ENCODE data around the gene ANTXR1.

Gene ANTXR1

DNA sequence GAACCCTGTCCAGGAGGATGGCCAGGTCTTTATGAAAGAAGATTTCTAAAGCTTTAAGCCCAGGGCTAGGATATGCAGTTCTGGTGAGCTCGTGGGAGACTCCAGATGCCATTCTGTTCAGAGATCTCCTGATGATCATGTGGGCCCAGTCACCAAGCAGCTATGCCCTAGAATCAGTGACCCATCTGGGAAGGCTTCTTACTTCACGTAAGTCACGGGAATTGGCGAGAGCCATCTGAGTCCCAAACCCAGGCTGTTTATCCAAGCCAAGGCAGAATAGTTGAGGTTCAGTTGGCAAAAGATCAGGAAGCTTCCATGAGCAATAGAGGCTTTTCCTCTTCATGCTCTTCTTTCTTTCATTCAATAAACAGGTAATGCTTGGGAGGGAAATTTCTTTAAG, 23.9 kb downstream of the ANTXR1 start:
- DNase-seq = no peak

- DNase-seq = no peak
Observed at GRCh38 chr2:69041214-69041613, 28.2 kb downstream of the ANTXR1 start.

GRCh38 chr2:69043736-69044400, 30.9 kb downstream of the ANTXR1 start:
- no peak for DNase-seq

DNA sequence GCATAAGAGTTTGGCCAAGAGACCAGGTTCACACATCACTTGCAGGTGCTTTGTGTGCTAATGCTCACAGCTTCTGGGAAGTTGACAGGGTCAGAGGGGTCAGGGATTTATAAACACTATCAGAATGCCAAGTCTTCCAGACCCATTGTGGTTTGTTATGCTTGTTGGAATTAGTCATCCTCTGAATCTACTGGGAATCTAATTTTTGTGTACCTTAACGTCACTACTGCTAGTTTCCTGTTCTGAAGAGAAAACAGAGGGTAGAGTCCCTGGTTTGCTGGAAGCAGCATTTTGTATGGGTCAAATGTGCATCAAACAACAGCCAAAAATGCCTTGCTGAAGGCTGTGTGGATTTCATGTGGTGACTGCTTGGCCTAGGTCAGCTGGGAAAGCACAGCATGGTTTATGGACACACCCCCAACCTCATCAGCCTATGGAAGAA, 33.3 kb downstream of the ANTXR1 start:
- no peak for DNase-seq

DNA sequence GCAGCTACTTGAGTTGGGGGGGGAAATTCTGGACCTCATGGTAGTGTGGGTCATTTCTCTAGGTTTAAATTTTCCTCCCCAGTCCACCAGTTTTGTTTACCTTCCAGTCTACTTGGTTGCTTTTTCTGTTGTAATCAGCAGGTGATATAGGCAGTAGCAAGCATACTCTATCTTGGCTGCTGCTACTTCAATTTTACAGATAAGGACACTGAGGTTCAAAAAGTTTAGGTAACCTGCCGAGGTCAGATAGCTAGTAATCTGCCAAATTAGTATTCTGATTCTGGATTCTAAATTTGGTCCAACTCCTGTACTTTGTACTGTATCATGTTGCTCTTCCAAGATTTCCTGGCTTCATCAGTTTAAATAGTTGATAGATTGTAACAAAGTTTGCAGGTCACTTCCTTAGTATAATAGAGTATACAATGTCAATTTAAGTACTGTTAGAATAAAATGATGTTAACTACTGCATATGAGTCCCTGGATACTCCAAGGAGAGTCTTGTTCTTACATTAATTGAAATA, 34.7 kb downstream of the ANTXR1 start:
- no peak for DNase-seq

DNA sequence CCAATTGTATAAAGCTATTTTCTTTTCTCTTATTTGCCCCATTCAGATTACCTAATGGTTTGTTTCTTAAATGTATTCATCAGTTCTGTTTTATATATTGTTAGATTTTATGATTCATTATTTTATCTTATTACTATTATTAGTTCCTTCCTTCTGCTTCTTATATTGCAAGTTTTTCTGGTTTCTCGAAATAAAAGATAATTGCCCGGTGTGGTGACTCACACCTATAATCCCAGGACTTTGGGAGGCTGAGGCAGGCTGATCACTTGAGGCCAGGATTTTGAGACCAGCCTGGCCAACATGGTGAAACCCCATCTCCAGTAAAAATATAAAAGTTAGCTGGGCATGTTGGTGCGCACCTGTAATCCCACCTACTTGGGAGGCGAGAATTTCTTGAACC, 37.8 kb downstream of the ANTXR1 start:
- no peak for DNase-seq

- no peak for DNase-seq
Observed at GRCh38 chr2:69053416-69053965, 40.5 kb downstream of the ANTXR1 start.

DNA sequence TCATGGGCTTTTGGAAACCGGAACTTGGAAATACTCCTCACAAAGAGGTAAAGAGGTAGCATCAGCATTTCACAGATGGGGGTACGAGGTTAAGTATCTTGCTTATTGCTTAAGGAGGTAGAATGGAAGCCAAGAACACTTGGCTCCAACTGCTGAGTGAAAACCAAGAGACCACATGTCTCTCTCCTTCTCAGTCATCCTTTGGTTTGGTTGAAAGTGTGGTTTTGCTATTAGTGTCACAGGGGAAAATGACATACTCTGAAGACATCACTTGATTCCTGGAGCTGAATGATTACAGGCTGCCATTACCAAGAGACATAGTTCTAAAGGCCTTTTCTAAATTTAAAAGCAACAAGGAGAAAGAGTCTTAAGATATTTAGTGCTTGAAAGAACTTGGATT, 41.5 kb downstream of the ANTXR1 start:
- no peak for DNase-seq

DNA sequence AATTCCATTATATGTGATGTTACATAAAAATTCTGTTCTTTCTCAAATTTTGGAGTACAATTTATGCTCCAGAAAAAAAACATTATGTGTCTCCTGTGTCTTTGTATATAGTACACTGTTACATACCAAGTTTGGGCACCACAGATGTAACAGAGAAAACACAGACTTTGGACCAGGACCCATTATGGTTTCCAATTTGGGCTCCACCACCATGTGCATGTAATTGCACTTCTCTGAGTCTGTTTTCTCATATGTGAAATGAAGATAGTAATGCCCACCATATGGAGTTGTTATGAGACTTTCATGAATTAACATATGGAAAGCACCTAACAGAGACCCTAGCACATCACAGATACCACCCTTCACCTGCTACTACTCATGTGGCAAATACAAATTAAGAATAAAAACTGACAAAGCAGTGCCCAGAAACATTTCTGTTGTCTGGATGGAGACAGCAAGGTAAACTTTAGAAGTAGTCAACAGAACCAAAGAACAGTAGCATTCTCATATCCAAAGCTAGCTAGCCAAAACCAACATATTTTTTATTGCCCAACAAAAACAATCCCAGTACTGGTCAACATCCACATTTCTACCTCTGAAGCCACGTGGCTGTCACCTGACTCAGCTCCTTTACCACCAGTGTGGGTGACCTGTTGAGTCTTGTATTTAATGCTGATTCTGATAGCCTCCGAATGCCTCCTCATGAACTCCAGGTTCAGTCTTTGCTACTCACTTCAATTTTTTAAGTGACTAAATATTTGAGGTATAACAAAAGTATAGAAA, 42.9 kb downstream of the ANTXR1 start:
- DNase-seq = no peak

DNA sequence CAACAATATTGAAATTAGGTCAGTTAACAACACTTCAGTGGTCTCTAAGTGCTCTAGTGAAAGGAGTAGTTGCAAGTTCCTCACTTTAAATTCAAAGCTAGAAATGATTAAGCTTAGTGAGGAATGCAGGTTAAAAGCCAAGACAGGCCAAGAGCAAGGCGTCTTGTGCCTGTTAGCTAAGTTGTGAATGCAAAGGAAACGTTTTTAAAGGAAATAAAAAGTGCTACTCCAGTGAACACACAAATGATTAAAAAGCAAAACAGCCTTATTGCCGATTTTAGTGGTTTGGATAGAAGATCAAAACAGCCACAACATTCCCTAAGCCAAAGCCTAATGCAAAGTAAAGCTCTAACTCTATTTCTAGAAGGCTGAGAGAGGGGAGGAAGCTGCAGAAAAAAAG, 44.7 kb downstream of the ANTXR1 start:
- DNase-seq = no peak

- no peak for DNase-seq
Observed at GRCh38 chr2:69059731-69060290, 46.8 kb downstream of the ANTXR1 start.

DNA sequence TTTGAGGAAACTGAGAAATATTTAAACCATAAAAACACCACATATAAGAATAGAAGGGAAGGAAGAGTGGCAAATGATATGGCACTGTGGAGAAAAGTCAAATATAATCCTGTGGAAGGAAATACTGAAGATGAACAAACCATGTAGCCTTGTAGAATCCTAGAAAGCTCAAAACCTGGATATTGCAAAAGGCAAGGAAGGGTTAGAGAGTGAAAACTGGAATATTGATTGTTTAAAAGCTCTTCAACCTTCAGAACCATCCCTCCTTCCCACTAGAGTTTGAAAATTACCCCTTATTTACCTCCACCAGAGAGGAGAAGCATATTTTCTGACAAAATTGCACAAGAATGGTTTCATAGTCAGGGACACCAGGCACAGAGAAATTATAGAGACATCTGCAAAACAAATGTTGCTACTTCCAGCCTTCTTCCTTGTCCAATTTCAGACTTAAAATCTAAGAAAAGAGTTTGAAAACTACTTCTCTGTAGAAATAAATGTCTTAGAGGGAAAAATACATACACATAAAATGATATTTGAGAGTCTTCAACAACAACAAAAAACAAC, 48.0 kb downstream of the ANTXR1 start:
- DNase-seq = no peak

DNA sequence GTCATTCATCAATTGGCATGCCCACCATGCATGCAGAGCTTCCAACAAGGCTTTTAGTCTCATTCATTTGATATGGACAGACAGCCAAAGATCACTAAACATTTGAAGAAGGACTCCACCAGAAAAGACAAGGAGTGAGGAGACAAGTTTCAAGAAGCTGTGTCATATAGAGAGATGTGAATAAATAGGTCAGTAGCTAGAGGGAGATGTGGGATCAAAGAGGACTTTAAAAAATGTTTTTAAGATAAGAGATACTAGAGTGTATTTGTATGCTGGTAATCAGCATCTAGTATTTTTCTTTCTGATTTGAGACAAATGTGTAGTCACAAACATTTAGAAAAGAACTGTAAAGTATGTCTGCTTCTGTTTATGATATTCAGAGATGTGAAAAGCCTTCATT, 48.5 kb downstream of the ANTXR1 start:
- DNase-seq = no peak

- DNase-seq = no peak
Observed at GRCh38 chr2:69062307-69062962, 49.5 kb downstream of the ANTXR1 start.

- DNase-seq = no peak
Observed at GRCh38 chr2:69065735-69066336, 52.9 kb downstream of the ANTXR1 start.

DNA sequence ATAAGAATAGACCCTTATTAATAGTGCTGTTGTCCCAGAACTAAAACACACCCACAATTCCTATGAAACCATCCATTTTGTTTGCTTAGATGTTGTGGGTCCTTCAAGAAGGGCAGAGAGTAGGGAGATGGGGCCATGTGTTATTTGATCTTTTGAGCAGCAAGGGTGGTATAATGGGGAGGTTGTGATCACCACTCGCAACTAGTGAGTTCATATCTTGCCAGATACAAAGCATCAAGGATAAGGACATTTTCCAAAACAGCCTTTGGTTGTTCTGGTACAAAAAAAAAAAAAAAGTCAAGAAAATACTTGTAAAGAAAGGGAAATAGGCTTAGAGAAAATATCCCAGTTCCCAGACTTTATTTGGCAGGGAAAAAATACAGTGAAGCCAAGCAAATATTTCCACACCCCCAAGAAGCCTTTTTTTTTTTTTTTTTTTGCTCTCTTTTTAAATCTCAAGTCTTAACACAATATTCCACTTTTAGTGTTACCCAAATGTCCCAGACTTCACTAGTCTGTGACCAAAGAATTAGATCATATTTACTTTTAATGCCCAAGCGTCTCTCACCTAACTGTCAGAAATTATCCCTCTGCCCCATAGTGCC, 54.1 kb downstream of the ANTXR1 start:
- DNase-seq = no peak

DNA sequence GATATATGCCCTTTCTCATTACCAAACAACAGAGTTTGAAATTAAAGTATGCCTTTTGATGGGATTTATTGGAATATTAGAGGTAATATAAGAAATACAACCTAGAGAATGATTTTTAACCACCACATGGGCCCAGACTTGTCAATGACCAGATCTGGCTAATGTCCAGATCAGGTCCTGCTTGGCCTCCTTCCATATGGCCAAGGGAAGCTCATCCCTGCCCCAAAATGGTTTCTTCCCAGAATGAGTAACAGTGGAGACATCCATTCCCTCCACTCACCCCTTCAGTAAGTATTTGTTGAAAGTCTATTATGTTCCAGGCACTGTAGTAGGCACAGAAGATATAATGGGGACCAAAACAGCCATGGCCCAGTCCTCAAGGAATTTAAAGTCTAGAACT, 54.9 kb downstream of the ANTXR1 start:
- no peak for DNase-seq

- no peak for DNase-seq
Observed at GRCh38 chr2:69070969-69071368, 58.0 kb downstream of the ANTXR1 start.

DNA sequence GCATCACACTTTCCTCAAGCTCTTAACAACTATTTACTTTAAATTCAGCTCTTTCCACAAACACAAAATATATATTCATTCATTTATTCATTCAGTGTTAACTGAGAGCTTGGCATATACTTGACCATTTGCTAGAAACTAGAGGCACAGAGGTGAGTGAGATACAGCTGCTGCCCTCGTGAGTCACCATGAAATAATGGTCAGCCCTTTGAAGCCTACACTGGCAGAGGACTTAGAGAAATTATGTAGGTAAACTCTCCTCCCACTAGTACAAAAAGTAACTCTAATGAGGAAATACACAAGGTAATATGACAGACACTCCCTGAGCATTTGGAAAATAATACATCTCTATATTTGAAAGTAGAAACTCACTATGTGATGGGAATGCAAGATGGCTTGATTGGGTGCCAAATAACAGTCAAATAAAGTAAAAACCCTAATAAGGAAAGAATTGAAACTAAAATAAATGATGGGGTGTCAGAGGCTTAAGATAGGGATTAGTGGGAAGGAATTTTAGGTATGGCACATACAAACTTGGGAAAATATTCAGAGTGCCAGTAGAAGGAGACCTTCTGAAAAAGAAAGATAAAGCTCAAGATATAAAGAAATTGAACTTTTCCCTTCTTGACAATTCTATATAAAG, 61.1 kb downstream of the ANTXR1 start:
- no peak for DNase-seq

DNA sequence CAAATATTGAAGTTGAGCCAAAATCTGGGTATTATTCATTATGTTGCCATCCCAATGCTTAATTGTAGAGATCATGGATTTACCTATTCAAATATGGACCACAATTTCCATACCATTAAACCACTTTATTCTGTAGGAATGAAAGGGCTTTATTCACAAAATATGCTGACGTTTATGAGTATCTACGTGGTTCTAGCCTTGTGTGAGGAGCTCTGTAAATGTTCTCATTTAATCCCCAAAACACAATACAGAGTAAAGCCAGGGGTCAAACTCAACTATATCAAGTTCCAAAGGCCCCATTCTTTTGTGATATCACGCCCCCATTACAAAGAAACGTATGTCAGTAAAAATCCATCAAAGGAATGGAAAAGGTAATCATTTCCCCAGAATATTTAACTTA, 61.9 kb downstream of the ANTXR1 start:
- DNase-seq = no peak

- no peak for DNase-seq
Observed at GRCh38 chr2:69075486-69075885, 62.5 kb downstream of the ANTXR1 start.

Measured in CD4-positive, alpha-beta T cell treated with Interleukin-12 subunit alpha and Interleukin-12 subunit beta, for 1 hour (primary cell).